ENCODE measurements around the gene GRK3. TPM values are rescaled to one million over a fixed set of nuclear protein-coding genes. Genes with fewer than 3 reads are reported as not detected.
"Not testable (repeated sequence)": the region's sequence is repeated elsewhere in the genome, so short reads cannot be mapped to it uniquely, and the experiment has no call there.

GRK3 gene
- polyA plus RNA-seq, 1 donor = 14.2 TPM

- DNase-seq; H3K36me3 ChIP-seq (ENCODE audit: control insufficient read depth, insufficient read depth, low read length); H3K4me3 ChIP-seq (ENCODE audit: low read length); H3K27me3 ChIP-seq (ENCODE audit: control insufficient read depth, insufficient read depth, low read length); H3K4me1 ChIP-seq (ENCODE audit: control insufficient read depth, insufficient read depth, low read length); H3K27ac ChIP-seq (ENCODE audit: low read length); H3K9me3 ChIP-seq (ENCODE audit: control insufficient read depth, low read depth, low read length): not testable (repeated sequence)
- no CpG with 5 or more reads among the region's 1 CpG for WGBS (ENCODE audit: insufficient coverage, low lambda C conversion rate)
Observed at GRCh38 chr22:25561927-25562326, 2.5 kb upstream of the GRK3 start.

DNA sequence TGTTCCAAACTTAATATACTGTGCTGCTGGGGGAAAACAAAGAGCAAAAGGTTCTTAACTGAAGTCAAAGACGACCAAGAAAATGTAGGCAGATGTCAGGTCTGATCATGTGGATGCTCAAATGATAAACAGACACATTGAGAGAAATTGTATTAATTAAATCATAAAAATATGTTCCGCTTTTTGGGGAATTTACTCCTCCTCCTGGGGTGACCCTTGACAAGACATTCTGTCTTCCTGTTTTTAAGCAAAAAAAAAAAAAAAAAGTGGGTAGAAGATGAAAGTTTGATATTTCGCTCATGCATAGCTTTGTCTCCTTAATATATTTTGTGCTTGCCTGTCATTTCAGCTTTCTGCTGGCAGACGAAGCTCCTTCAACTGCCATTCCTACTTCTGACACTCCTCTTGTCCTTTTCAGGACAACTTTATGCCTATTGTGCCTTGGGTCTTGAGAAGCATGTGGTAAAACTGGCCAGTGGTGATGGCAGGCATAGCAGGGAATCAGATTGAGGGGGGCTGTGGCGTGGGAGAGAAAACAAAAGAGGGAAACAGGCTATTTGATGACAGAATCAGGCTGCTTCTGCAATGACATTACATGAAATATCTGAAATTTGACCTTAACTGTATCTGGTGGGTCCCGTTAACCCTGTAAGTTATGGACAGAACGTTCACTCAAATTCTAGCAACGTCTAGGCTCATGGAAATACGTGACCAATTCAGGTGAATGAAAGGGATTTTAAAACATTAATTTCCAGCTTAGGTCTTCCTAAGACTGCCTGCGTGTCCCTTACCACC is 1.3 kb upstream of the GRK3 start:
- H3K4me1 ChIP-seq (ENCODE audit: control insufficient read depth, insufficient read depth, low read length); H3K27me3 ChIP-seq (ENCODE audit: control insufficient read depth, insufficient read depth, low read length); H3K4me3 ChIP-seq (ENCODE audit: low read length); H3K36me3 ChIP-seq (ENCODE audit: control insufficient read depth, insufficient read depth, low read length); H3K9me3 ChIP-seq (ENCODE audit: control insufficient read depth, low read depth, low read length); DNase-seq: not testable (repeated sequence)
- WGBS (ENCODE audit: insufficient coverage, low lambda C conversion rate) = no CpG with 5 or more reads among the region's 10 CpGs
- peak overlapping the region; percentile 21 for H3K27ac ChIP-seq (ENCODE audit: low read length)

DNA sequence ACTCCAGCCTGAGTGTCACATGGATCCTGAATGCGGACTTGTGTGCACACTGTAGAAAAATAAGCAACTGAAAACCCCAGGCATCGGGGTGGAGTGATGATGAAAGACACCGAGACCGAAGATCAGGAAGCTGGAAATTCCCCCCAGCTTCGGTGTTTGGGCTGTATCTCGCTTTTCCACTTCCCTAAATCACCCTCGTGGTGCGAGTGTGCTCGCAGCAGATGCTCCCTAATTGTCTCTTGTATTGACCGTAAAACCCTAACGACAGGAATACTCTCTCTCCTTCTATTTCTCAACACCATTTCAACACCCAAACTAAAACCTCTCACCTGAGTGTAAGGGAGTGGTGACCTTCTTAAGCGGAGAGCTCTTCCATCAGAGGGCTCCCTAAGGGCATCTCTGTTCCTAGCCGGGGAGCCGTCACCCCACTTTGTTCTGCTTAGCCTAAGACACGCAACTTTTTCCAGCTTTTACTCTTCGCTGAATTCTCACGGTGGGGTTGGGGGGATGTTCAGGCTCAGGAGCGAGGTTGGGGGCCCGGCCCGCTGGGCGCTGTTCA is 635 bp upstream of the GRK3 start:
- Histone ChIP-seq H3K4me3 (ENCODE audit: low read length) (peak overlapping the region; percentile 42), H3K4me1 (ENCODE audit: control insufficient read depth, insufficient read depth, low read length) (peaks cover 5% of the 10 kb centered on the region), H3K36me3 (ENCODE audit: control insufficient read depth, insufficient read depth, low read length) (no peaks in the 10 kb centered on the region), H3K27me3 (ENCODE audit: control insufficient read depth, insufficient read depth, low read length) (peaks cover 9% of the 10 kb centered on the region), H3K9me3 (ENCODE audit: control insufficient read depth, low read depth, low read length) (no peaks in the 10 kb centered on the region), H3K27ac (ENCODE audit: low read length) (peak overlapping the region; percentile 33)
- peak; percentile 25 to 55 for DNase-seq
- WGBS (ENCODE audit: insufficient coverage, low lambda C conversion rate) = no CpG with 5 or more reads among the region's 21 CpGs

DNA sequence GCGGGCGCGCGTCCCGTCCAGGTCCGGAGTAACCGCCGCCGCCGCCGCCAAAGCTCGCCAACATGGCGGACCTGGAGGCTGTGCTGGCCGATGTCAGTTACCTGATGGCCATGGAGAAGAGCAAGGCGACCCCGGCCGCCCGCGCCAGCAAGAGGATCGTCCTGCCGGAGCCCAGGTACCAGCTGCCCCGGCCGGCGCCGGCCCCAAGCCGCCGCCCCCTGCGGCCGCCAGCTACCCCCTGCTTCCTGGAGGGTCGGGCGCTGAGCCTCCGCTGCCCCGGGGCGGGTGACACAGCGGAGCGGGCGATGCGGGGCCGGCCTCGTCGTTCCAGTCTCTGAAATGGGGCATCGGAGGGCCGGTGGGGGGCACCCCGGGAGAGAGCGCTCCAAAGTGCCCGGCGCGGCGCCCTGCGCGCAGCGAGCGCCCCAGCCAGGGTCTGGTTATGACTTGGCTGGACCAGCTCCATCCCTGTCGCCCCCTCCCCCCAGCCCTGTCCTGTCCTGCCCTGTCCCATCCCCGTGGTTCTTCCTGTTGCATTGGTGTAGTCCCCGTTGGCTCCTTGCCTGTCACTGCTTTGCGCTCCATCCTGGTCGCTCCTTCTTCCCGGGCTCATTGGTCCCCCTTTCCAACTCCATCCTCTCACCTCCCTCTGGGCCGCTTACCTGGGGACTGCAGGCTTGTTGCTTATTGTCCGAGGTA is 653 bp downstream of the GRK3 start:
- Histone ChIP-seq H3K4me1 (ENCODE audit: control insufficient read depth, insufficient read depth, low read length) (peaks cover 5% of the 10 kb centered on the region), H3K27ac (ENCODE audit: low read length) (no peak overlapping the region), H3K4me3 (ENCODE audit: low read length) (peak overlapping the region; percentile 53), H3K9me3 (ENCODE audit: control insufficient read depth, low read depth, low read length) (no peaks in the 10 kb centered on the region), H3K36me3 (ENCODE audit: control insufficient read depth, insufficient read depth, low read length) (no peaks in the 10 kb centered on the region), H3K27me3 (ENCODE audit: control insufficient read depth, insufficient read depth, low read length) (peaks cover 12% of the 10 kb centered on the region)
- whole genome bisulfite sequencing (ENCODE audit: insufficient coverage, low lambda C conversion rate) = no CpG with 5 or more reads among the region's 61 CpGs
- DNase-seq = peak in 1 of 2 donors; percentile 53

- peaks cover 12% of the 10 kb centered on the region for H3K27me3 ChIP-seq (ENCODE audit: control insufficient read depth, insufficient read depth, low read length)
- WGBS (ENCODE audit: insufficient coverage, low lambda C conversion rate) = 90% methylated on average over 2 of the region's 5 CpGs
- peaks cover 5% of the 10 kb centered on the region for H3K4me1 ChIP-seq (ENCODE audit: control insufficient read depth, insufficient read depth, low read length)
- peak overlapping the region; percentile 12 for H3K4me3 ChIP-seq (ENCODE audit: low read length)
- H3K9me3 ChIP-seq (ENCODE audit: control insufficient read depth, low read depth, low read length) = no peaks in the 10 kb centered on the region
- no peak for DNase-seq
- no peak overlapping the region for H3K27ac ChIP-seq (ENCODE audit: low read length)
- no peaks in the 10 kb centered on the region for H3K36me3 ChIP-seq (ENCODE audit: control insufficient read depth, insufficient read depth, low read length)
Observed at GRCh38 chr22:25566186-25566897, 1.9 kb downstream of the GRK3 start.

GRCh38 chr22:25566898-25567235 is 2.4 kb downstream of the GRK3 start:
- Histone ChIP-seq H3K4me1 (ENCODE audit: control insufficient read depth, insufficient read depth, low read length) (peaks cover 5% of the 10 kb centered on the region), H3K4me3 (ENCODE audit: low read length) (no peak overlapping the region), H3K9me3 (ENCODE audit: control insufficient read depth, low read depth, low read length) (no peaks in the 10 kb centered on the region), H3K36me3 (ENCODE audit: control insufficient read depth, insufficient read depth, low read length) (no peaks in the 10 kb centered on the region), H3K27ac (ENCODE audit: low read length) (no peak overlapping the region), H3K27me3 (ENCODE audit: control insufficient read depth, insufficient read depth, low read length) (peaks cover 12% of the 10 kb centered on the region)
- WGBS (ENCODE audit: insufficient coverage, low lambda C conversion rate) = no CpG with 5 or more reads among the region's 2 CpGs
- no peak for DNase-seq

- H3K27ac ChIP-seq (ENCODE audit: low read length) = no peak overlapping the region
- no peak for DNase-seq
- no peaks in the 10 kb centered on the region for H3K9me3 ChIP-seq (ENCODE audit: control insufficient read depth, low read depth, low read length)
Observed at GRCh38 chr22:25567251-25567675, 2.8 kb downstream of the GRK3 start.

GRCh38 chr22:25568066-25568465 is 3.6 kb downstream of the GRK3 start:
- not testable (repeated sequence) for H3K27ac ChIP-seq (ENCODE audit: low read length); H3K4me3 ChIP-seq (ENCODE audit: low read length); DNase-seq; H3K4me1 ChIP-seq (ENCODE audit: control insufficient read depth, insufficient read depth, low read length); H3K9me3 ChIP-seq (ENCODE audit: control insufficient read depth, low read depth, low read length); H3K36me3 ChIP-seq (ENCODE audit: control insufficient read depth, insufficient read depth, low read length)
- 100% methylated on average over 1 of the region's 2 CpGs for WGBS (ENCODE audit: insufficient coverage, low lambda C conversion rate)
- peaks cover 12% of the 10 kb centered on the region for H3K27me3 ChIP-seq (ENCODE audit: control insufficient read depth, insufficient read depth, low read length)

More at GRCh38 chr22:25567251-25567675, 2.8 kb downstream of the GRK3 start:
- Histone ChIP-seq H3K27me3 (ENCODE audit: control insufficient read depth, insufficient read depth, low read length) (peaks cover 12% of the 10 kb centered on the region), H3K4me1 (ENCODE audit: control insufficient read depth, insufficient read depth, low read length) (peaks cover 5% of the 10 kb centered on the region), H3K36me3 (ENCODE audit: control insufficient read depth, insufficient read depth, low read length) (no peaks in the 10 kb centered on the region), H3K4me3 (ENCODE audit: low read length) (no peak overlapping the region)
- WGBS (ENCODE audit: insufficient coverage, low lambda C conversion rate) = no CpG with 5 or more reads among the region's 1 CpG

DNA sequence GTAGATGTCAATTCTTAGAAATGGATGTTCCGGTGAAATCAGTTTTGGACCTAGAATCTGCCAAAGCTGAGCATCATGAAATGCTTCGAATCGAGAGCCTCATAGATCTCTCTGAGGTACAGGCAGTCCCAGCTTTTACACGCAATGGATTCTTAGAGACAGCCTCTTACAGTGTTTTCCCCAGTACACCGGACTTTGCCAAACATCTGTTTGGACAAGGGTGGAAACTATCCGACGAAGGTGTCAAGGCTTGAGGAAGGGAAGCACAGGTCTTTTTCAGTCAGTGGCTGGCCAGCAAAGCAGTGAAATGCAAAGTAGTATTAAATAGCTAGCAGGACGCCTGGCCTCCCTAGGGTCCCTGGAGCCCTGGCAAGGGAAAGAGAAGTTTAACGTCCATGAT is 4.9 kb downstream of the GRK3 start:
- H3K27me3 ChIP-seq (ENCODE audit: control insufficient read depth, insufficient read depth, low read length) = peaks cover 12% of the 10 kb centered on the region
- H3K4me1 ChIP-seq (ENCODE audit: control insufficient read depth, insufficient read depth, low read length) = peaks cover 5% of the 10 kb centered on the region
- H3K36me3 ChIP-seq (ENCODE audit: control insufficient read depth, insufficient read depth, low read length) = no peaks in the 10 kb centered on the region
- no CpG with 5 or more reads among the region's 9 CpGs for WGBS (ENCODE audit: insufficient coverage, low lambda C conversion rate)
- DNase-seq = no peak
- no peak overlapping the region for H3K4me3 ChIP-seq (ENCODE audit: low read length)
- H3K27ac ChIP-seq (ENCODE audit: low read length) = no peak overlapping the region
- no peaks in the 10 kb centered on the region for H3K9me3 ChIP-seq (ENCODE audit: control insufficient read depth, low read depth, low read length)

DNA sequence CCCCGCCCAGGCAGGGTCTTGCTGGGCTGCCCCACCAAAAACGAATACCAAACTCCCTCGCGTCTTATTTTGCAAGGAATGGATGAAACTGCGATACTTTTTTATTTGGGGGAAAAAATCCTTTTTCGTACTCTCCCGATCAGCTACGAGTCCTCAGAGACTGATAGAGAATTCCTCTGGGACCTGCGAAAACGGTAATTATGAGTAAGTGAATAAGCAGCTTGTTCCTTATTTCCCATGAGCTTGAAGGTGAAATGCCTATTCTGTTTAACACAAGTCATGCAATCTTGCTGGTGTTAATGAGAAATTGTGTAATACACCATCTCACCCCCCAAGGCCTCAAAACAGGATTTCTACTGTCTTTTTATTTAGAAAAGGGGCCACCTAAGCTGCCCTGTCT is 5.5 kb downstream of the GRK3 start:
- peaks cover 5% of the 10 kb centered on the region for H3K4me1 ChIP-seq (ENCODE audit: control insufficient read depth, insufficient read depth, low read length)
- no peaks in the 10 kb centered on the region for H3K36me3 ChIP-seq (ENCODE audit: control insufficient read depth, insufficient read depth, low read length)
- H3K9me3 ChIP-seq (ENCODE audit: control insufficient read depth, low read depth, low read length) = no peaks in the 10 kb centered on the region
- H3K27me3 ChIP-seq (ENCODE audit: control insufficient read depth, insufficient read depth, low read length) = peaks cover 12% of the 10 kb centered on the region
- DNase-seq = no peak
- 100% methylated on average over 1 of the region's 10 CpGs for WGBS (ENCODE audit: insufficient coverage, low lambda C conversion rate)
- no peak overlapping the region for H3K27ac ChIP-seq (ENCODE audit: low read length)
- no peak overlapping the region for H3K4me3 ChIP-seq (ENCODE audit: low read length)

Data from large intestine (tissue), 3 donors.